CD4-positive, alpha-beta T cell treated with Interferon gamma for 1 hour (primary cell): ENCODE data around the gene AP3D1.
"Not testable (repeated sequence)": the region's sequence is repeated elsewhere in the genome, so short reads cannot be mapped to it uniquely, and the experiment has no call there.

Source experiments
- DNase-seq: peaks from one replicate; pipeline ENCODE4 v3.0.0-alpha.2; 2020

Gene AP3D1

GRCh38 chr19:2149980-2150793 is 1.2 kb downstream of the AP3D1 start:
- no peak for DNase-seq

- DNase-seq = no peak
Measured at GRCh38 chr19:2148482-2149135, 2.8 kb downstream of the AP3D1 start.

GRCh38 chr19:2145831-2146241 is 5.5 kb downstream of the AP3D1 start:
- DNase-seq = no peak

GRCh38 chr19:2144190-2144589 is 7.2 kb downstream of the AP3D1 start:
- no peak for DNase-seq

GRCh38 chr19:2142173-2142829 is 9.1 kb downstream of the AP3D1 start:
- DNase-seq = no peak

GRCh38 chr19:2140138-2140569 is 11.2 kb downstream of the AP3D1 start:
- no peak for DNase-seq

GRCh38 chr19:2139385-2140137 is 11.8 kb downstream of the AP3D1 start:
- no peak for DNase-seq

- no peak for DNase-seq
Measured at GRCh38 chr19:2138061-2138728, 13.2 kb downstream of the AP3D1 start.

- no peak for DNase-seq
Measured at GRCh38 chr19:2136796-2137195, 14.6 kb downstream of the AP3D1 start.

- no peak for DNase-seq
Measured at GRCh38 chr19:2135474-2136402, 15.6 kb downstream of the AP3D1 start.

- DNase-seq = no peak
Measured at GRCh38 chr19:2132731-2133490, 18.5 kb downstream of the AP3D1 start.

- DNase-seq = no peak
Measured at GRCh38 chr19:2132191-2132590, 19.2 kb downstream of the AP3D1 start.

- DNase-seq = not testable (repeated sequence)
Measured at GRCh38 chr19:2131012-2131975, 20.1 kb downstream of the AP3D1 start.

- DNase-seq = no peak
Measured at GRCh38 chr19:2129892-2130770, 21.2 kb downstream of the AP3D1 start.

- DNase-seq = no peak
Measured at GRCh38 chr19:2129486-2129885, 21.9 kb downstream of the AP3D1 start.

- DNase-seq = no peak
Measured at GRCh38 chr19:2129022-2129421, 22.3 kb downstream of the AP3D1 start.

- not testable (repeated sequence) for DNase-seq
Measured at GRCh38 chr19:2128252-2128651, 23.1 kb downstream of the AP3D1 start.

GRCh38 chr19:2127758-2128157 is 23.6 kb downstream of the AP3D1 start:
- DNase-seq = no peak
